Fibroblast of the aortic adventitia (primary cell): Measurements from ENCODE around the gene KLC4. TPM values are rescaled to one million over a fixed set of nuclear protein-coding genes. Genes with fewer than 3 reads are reported as not detected.

Experiments
- DNase-seq: peaks from one replicate; pipeline ENCODE4 v3.0.0-alpha.2; 2010; ENCODE audit warnings: low read depth
- H3K4me3 ChIP-seq: 2 replicates; pipeline ENCODE4 v1.5.1; 2011; ENCODE audit warnings: low read depth, mild to moderate bottlenecking, control low read depth, low read length, moderate library complexity
- total RNA-seq: library from RNA; depleted of rRNA; stranded (reverse); fragments of >200 nt; gene quantifications from 2 replicates; pipeline ENCODE4 v1.2.3, GENCODE V29; 2012; ENCODE audit warnings: low replicate concordance
- TF ChIP-seq, protein P1 (sequence below): IDR thresholded peaks from 2 replicates; pipeline ENCODE4 v1.5.1; 2011; ENCODE audit warnings: mild to moderate bottlenecking, low read length, control low read depth, inconsistent platforms; ENCODE audit not compliant: insufficient read depth

Gene KLC4
- total RNA-seq, 1 donor, result 11.3 TPM

- TF ChIP-seq, protein P1, sequence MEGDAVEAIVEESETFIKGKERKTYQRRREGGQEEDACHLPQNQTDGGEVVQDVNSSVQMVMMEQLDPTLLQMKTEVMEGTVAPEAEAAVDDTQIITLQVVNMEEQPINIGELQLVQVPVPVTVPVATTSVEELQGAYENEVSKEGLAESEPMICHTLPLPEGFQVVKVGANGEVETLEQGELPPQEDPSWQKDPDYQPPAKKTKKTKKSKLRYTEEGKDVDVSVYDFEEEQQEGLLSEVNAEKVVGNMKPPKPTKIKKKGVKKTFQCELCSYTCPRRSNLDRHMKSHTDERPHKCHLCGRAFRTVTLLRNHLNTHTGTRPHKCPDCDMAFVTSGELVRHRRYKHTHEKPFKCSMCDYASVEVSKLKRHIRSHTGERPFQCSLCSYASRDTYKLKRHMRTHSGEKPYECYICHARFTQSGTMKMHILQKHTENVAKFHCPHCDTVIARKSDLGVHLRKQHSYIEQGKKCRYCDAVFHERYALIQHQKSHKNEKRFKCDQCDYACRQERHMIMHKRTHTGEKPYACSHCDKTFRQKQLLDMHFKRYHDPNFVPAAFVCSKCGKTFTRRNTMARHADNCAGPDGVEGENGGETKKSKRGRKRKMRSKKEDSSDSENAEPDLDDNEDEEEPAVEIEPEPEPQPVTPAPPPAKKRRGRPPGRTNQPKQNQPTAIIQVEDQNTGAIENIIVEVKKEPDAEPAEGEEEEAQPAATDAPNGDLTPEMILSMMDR, result no peak
- DNase-seq, result peak; percentile 90
- H3K4me3 ChIP-seq, result peak overlapping the region; percentile 53
Observed at GRCh38 chr6:43093436-43094289, 34.2 kb downstream of the KLC4 start.

GRCh38 chr6:43095939-43096338 is 36.5 kb downstream of the KLC4 start:
- TF ChIP-seq, protein P1, result no peak
- no peak overlapping the region for H3K4me3 ChIP-seq
- no peak for DNase-seq

- H3K4me3 ChIP-seq, result peak overlapping the region; percentile 28
Observed at GRCh38 chr6:43096451-43097097, 37.1 kb downstream of the KLC4 start.

DNA sequence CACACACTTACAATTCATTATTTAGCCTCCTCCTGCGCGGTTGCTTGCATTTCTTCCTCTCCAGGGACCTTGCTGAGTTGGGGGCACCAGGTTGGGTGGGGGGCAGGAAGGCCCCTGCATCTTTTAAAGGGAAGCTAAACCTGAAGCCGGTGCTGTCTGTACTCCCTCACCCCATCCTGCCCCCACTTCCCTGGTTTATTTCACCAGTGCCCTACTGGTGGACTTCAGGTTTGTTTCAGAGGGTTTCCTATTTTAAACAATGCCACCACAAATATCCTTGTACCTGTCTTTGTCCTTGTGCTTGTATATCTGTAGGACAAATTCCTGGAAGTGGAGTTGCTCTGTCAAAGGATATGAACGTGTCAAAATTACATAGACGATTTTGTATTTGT is 37.7 kb downstream of the KLC4 start:
- H3K4me3 ChIP-seq, result no peak overlapping the region
- TF ChIP-seq, protein P1, result peak; percentile 25
- no peak for DNase-seq

More at GRCh38 chr6:43096451-43097097, 37.1 kb downstream of the KLC4 start:
- DNase-seq, result peak; percentile 92
- TF ChIP-seq, protein P1, result no peak

GRCh38 chr6:43097502-43097901 is 38.1 kb downstream of the KLC4 start:
- TF ChIP-seq, protein P1, result no peak
- DNase-seq, result no peak
- no peak overlapping the region for H3K4me3 ChIP-seq

GRCh38 chr6:43101497-43101896 is 42.1 kb downstream of the KLC4 start:
- no peak for DNase-seq
- no peak overlapping the region for H3K4me3 ChIP-seq
- TF ChIP-seq, protein P1, result no peak
